Measurements from ENCODE around the gene ARID1B. TPM values are rescaled to one million over a fixed set of nuclear protein-coding genes. Genes with fewer than 3 reads are reported as not detected.

Gene ARID1B
- total and polyA plus RNA-seq, 2 of the 13 experiments (the other 11 are each of a cell fraction or from before 2014, with no cell fraction given), result 20.1 to 32.6 TPM

GRCh38 chr6:156776840-156777576 lies at the start of gene ARID1B (continued):
- TF ChIP-seq TFE3 (CRISPR knock-in tag; IDR thresholded peaks at IDR 0.05) (no peak; the same call in 1 of the 2 replicates), MIER3 (CRISPR knock-in tag; IDR thresholded peaks at IDR 0.05; ENCODE audit: borderline replicate concordance) (no peak), ZNF350 (CRISPR knock-in tag; IDR thresholded peaks at IDR 0.05; ENCODE audit: borderline replicate concordance, low read depth) (no peak), ZFP91 (CRISPR knock-in tag; IDR thresholded peaks at IDR 0.05; ENCODE audit: borderline replicate concordance) (no peak), ATRX (CRISPR knock-in tag; IDR thresholded peaks at IDR 0.05; ENCODE audit: borderline replicate concordance) (no peak), ZNF337 (CRISPR knock-in tag; IDR thresholded peaks at IDR 0.05; ENCODE audit: borderline replicate concordance, low read depth) (no peak), NCOA2 (CRISPR knock-in tag; IDR thresholded peaks at IDR 0.05) (peak; percentile 3; the same call in 1 of the 2 replicates), ELF1 (CRISPR knock-in tag; IDR thresholded peaks at IDR 0.05) (no peak), RORA (CRISPR knock-in tag; IDR thresholded peaks at IDR 0.05) (no peak), GFI1 (CRISPR knock-in tag; IDR thresholded peaks at IDR 0.05; ENCODE audit: borderline replicate concordance) (peak; percentile 61; the same call in 1 of the 2 replicates), SMAD9 (CRISPR knock-in tag; IDR thresholded peaks at IDR 0.05) (0 out of 2 replicates have a peak, but pooled peaks have one; percentile 29), SIX1 (CRISPR knock-in tag; IDR thresholded peaks at IDR 0.05; ENCODE audit: borderline replicate concordance) (no peak), ASH2L (IDR thresholded peaks at IDR 0.05; ENCODE audit: insufficient read length, low read depth, low read length) (peak; percentile 86), SKI (IDR thresholded peaks at IDR 0.05; ENCODE audit: partially characterized antibody) (peak; percentile 83), ZNF18 (CRISPR knock-in tag; IDR thresholded peaks at IDR 0.05; ENCODE audit: insufficient replicate concordance) (no peak), ZNF264 (CRISPR knock-in tag; IDR thresholded peaks at IDR 0.05) (0 out of 2 replicates have a peak, but pooled peaks have one; percentile 52), ZZZ3 (CRISPR knock-in tag; IDR thresholded peaks at IDR 0.05; ENCODE audit: borderline replicate concordance) (no peak), ZNF770 (CRISPR knock-in tag; IDR thresholded peaks at IDR 0.05) (no peak), ZNF33B (CRISPR knock-in tag; IDR thresholded peaks at IDR 0.05) (no peak), CHCHD3 (CRISPR knock-in tag; IDR thresholded peaks at IDR 0.05) (no peak), THAP8 (CRISPR knock-in tag; IDR thresholded peaks at IDR 0.05; ENCODE audit: borderline replicate concordance) (0 out of 2 replicates have a peak, but pooled peaks have one; percentile 12)
